Measurements from ENCODE around the gene AHNAK.

DNA sequence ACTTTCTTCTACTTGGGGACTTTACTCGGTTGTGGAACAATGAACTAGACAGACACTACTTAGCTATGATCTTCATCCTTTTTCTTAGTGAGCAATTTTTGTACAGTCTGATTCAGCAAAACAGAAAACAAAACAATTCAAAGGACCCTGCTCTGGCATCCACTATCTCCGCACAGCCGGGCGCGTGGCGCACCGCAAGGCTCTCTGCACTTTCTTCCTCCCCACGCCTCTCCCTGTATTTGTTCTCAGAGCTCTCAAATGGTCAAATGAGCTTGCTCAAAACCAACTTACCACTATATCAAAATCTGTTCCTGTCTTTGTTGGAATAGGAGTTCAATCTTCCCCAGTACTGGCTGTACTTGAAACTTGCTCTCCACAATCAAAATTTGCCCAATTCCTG, 19.6 kb upstream of the AHNAK start:
- TF ChIP-seq ISL1 (CRISPR knock-in tag; IDR thresholded peaks at IDR 0.05): no peak
- no peak for TF ChIP-seq ZFP30 (CRISPR knock-in tag; IDR thresholded peaks at IDR 0.05)
- no peak for TF ChIP-seq GLIS3 (CRISPR knock-in tag; IDR thresholded peaks at IDR 0.05)
- no peak for TF ChIP-seq ARNTL (CRISPR knock-in tag; IDR thresholded peaks at IDR 0.05; ENCODE audit: borderline replicate concordance, low read depth)
- no peak for TF ChIP-seq ZFP3 (CRISPR knock-in tag; IDR thresholded peaks at IDR 0.05)
- no peak for TF ChIP-seq CSDC2 (CRISPR knock-in tag; IDR thresholded peaks at IDR 0.05)
- TF ChIP-seq PATZ1 (CRISPR knock-in tag; IDR thresholded peaks at IDR 0.05; ENCODE audit: borderline replicate concordance): no peak
- no peak for TF ChIP-seq ZNF565 (CRISPR knock-in tag; conservative IDR thresholded peaks at IDR 0.05; ENCODE audit: low read depth)

Data from SK-N-SH treated with all-trans-retinoic acid at 6 μM for 48 hours (cell line).